ENCODE data around the gene ZNF660.
A peak's percentile ranks its signal among the peaks of the same experiment; 100 is the strongest.

ZNF660 gene

GRCh38 chr3:44642337-44642736 is 57.6 kb downstream of the ZNF660 start:
- no peak for DNase-seq

- DNase-seq: no peak
Measured at GRCh38 chr3:44643024-44643423, 58.3 kb downstream of the ZNF660 start.

- no peak for DNase-seq
Measured at GRCh38 chr3:44647771-44648170, 63.0 kb downstream of the ZNF660 start.

- DNase-seq: peak; percentile 4
Measured at GRCh38 chr3:44648564-44649229, 63.9 kb downstream of the ZNF660 start, which contains the start of gene ZNF35. TSS of gene ZNF35 (plus strand) at chr3:44648732. CDS start at chr3:44651068, 2,336 bp downstream.
